GM10266 (cell line): ENCODE measurements around the gene SLC1A1.

ENCODE experiments used
- DNase-seq: peaks from one replicate; pipeline ENCODE4 v3.0.0; 2012; ENCODE audit errors: extremely low spot score
- CTCF ChIP-seq: IDR thresholded peaks from 2 replicates; pipeline ENCODE4 v1.5.1; 2012; ENCODE audit warnings: mild to moderate bottlenecking, low read depth; ENCODE audit not compliant: control insufficient read depth, insufficient read depth; ENCODE audit errors: missing control alignments

Gene SLC1A1

GRCh38 chr9:4581035-4581760, 90.9 kb downstream of the SLC1A1 start:
- no peak for TF ChIP-seq CTCF
- DNase-seq = no peak

GRCh38 chr9:4581861-4582565, 91.7 kb downstream of the SLC1A1 start:
- no peak for DNase-seq
- no peak for TF ChIP-seq CTCF

DNA sequence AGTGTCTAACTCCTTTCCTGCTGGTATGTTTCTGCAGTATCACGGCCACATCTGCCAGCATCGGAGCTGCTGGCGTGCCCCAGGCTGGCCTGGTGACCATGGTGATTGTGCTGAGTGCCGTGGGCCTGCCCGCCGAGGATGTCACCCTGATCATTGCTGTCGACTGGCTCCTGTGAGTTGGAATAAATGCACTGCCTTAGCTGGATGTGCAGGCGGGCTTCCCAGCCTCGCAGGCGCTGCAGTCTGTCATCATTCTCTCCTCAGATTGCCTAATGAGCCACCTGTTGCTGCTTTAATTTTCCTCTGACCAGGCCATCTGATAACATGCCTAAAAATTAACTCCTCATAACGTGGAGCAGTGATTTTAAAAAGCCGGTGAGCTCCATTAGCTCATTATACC, 92.7 kb downstream of the SLC1A1 start:
- DNase-seq = no peak
- TF ChIP-seq CTCF = no peak

- DNase-seq = no peak
- TF ChIP-seq CTCF = no peak
These were observed 94.4 kb downstream of the SLC1A1 start for GRCh38 chr9:4584636-4585035.

GRCh38 chr9:4585135-4585534, 94.9 kb downstream of the SLC1A1 start:
- TF ChIP-seq CTCF = no peak
- DNase-seq = no peak

DNA sequence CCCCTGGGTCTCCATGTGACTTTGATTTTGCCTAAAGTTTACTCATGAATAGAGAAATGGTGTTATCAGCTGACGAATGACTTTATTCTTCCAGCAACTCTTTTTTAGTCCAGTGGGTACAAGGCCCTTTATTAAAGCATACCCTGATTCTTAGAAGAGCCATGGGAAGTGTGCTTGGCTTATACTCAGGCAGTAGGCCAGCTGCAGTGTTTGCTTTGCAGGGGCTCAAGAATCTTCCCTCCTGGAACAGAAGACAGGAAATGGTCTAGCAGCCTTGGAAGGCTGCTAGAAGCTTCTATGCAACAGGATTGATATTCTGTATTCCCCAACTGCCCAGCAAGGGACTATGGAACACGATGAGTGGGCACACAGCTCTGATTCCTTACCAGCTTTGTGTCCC, 98.5 kb downstream of the SLC1A1 start:
- TF ChIP-seq CTCF = no peak
- DNase-seq = no peak
